ENCODE data around the gene MAP3K3. TPM values are rescaled to one million over a fixed set of nuclear protein-coding genes. Genes with fewer than 3 reads are reported as not detected.

MAP3K3 gene
- total RNA-seq, 1 donor from 2014 or later: 12.8 TPM

DNA sequence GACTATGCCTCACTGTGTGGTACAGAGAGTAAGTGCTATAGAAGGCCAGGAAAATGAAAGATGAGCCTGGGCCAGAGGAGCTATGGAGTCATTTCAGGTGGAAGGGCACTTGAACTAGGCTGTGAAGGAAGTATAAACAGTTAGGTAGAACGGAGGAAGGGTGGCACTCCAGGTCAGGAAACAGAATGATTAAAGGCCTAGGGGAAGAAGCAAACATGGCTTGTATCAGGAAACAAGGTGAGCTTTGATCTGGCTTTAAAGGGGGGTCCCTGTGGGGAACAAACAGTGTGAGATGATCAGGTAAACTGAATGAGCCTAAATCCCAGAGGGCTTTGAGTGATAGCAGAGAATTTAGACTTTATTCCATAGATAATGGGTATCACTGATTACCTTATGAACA lies 16.9 kb downstream of the MAP3K3 start:
- TF ChIP-seq CTCF (conservative IDR thresholded peaks at IDR 0.05; ENCODE audit: low read depth, low read length): no peak
- H3K4me3 ChIP-seq (ENCODE audit: low read depth, low read length): no peak overlapping the region
- DNase-seq (ENCODE audit: low read depth): no peak

DNA sequence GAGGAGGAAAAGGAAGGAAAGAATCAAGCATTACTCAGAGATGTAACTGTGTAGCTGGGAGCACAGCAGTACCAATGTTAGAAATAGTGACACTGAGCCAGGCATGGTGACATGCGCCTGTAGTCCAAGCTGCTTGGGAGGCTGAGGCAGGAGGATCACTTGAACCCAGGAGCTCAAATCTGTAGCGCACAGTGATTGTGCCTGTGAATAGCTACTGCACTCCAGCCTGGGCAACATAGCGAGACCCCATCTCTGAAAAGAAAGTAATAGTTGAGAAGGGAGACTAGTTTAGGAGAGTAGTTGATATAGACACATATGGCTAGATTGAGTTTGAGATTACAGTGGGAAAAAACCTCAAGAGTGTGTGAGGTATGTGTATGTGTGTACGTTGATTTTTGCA lies 17.8 kb downstream of the MAP3K3 start:
- DNase-seq (ENCODE audit: low read depth): no peak
- H3K4me3 ChIP-seq (ENCODE audit: low read depth, low read length): no peak overlapping the region
- TF ChIP-seq CTCF (conservative IDR thresholded peaks at IDR 0.05; ENCODE audit: low read depth, low read length): no peak

- H3K4me3 ChIP-seq (ENCODE audit: low read depth, low read length): no peak overlapping the region
- DNase-seq (ENCODE audit: low read depth): no peak
- no peak for TF ChIP-seq CTCF (conservative IDR thresholded peaks at IDR 0.05; ENCODE audit: low read depth, low read length)
Measured at GRCh38 chr17:63641692-63642448, 19.7 kb downstream of the MAP3K3 start.

DNA sequence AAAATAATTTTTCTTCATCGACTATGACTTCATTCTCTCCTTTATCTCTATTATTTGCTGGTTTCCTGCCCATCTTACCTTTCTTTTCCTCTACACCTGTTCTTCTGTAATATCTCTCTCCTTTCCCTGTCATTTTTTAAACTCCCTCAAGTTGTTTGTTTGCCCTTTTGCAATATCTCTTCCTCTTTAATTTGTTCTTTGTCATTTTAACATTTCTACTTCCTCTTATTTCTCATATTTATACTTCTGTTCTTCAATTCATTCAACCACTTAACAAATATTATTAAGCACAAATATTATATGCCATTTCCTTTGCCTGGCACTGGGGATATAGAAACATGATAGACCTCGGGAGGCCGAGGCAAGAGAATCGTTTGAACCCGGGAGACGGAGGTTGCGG lies 22.6 kb downstream of the MAP3K3 start:
- DNase-seq (ENCODE audit: low read depth): no peak
- no peak overlapping the region for H3K4me3 ChIP-seq (ENCODE audit: low read depth, low read length)
- TF ChIP-seq CTCF (conservative IDR thresholded peaks at IDR 0.05; ENCODE audit: low read depth, low read length): no peak

- no peak for TF ChIP-seq CTCF (conservative IDR thresholded peaks at IDR 0.05; ENCODE audit: low read depth, low read length)
- no peak for DNase-seq (ENCODE audit: low read depth)
- H3K4me3 ChIP-seq (ENCODE audit: low read depth, low read length): no peak overlapping the region
Measured at GRCh38 chr17:63645775-63646487, 23.7 kb downstream of the MAP3K3 start.

DNA sequence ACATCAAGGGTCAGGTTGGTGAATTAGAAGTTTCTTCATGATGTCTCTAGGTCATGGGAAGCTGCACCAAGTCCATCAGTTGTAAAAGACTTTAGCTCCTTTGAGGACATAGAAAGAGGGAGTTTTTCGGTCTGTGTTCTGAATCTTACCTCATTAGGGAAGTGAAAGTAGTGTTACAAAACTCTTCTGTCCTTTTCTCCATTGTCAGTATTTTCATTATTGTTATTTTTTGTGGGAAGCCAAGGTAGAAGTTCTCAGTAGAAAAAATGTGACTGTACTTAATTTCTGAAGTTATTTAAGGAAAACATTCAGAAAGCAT lies 24.2 kb downstream of the MAP3K3 start:
- no peak for DNase-seq (ENCODE audit: low read depth)
- no peak for TF ChIP-seq CTCF (conservative IDR thresholded peaks at IDR 0.05; ENCODE audit: low read depth, low read length)

More for the DNA sequence above, 24.2 kb downstream of the MAP3K3 start:
- H3K4me3 ChIP-seq (ENCODE audit: low read depth, low read length): no peak overlapping the region
